Head of caudate nucleus (tissue), 42 donors: Measurements from ENCODE around the gene SEC14L1.

Experiments
- DNase-seq, 42 donors: peaks; one replicate each; pipeline versions ENCODE4 v3.0.0 to v3.0.0-alpha.2; 2020 to 2021; ENCODE audit warnings: mixed read lengths in 7 of 42
- intact Hi-C: fragments of 100-400 bp; cut with DNase I; formaldehyde crosslinking; loops from one replicate; pipeline ENCODE4 v1.15.0; 2022

SEC14L1 gene

DNA sequence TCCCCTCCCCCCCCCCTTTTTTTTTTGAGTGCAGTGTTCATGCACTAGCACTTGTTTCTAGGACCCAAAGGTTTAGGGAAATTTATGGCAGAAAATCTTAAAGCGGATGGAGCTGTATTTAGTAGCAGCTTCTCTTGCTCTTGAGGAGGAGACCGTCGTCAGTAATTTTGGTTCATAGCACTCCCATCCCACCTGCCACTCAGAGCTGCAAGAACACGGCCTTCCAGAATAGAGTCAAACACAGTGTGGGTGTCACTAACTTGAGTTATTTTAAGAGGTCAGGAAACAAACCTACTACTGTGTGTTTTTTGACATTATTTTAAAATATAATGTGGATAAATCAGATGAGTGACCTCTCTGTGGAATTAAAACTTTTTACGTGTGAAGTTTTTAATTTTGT, 37.3 kb downstream of the SEC14L1 start:
- intact Hi-C loops: no loop called here
- DNase-seq: peak in 24 of 42 donors; percentile 24 to 90 (median 65)

DNA sequence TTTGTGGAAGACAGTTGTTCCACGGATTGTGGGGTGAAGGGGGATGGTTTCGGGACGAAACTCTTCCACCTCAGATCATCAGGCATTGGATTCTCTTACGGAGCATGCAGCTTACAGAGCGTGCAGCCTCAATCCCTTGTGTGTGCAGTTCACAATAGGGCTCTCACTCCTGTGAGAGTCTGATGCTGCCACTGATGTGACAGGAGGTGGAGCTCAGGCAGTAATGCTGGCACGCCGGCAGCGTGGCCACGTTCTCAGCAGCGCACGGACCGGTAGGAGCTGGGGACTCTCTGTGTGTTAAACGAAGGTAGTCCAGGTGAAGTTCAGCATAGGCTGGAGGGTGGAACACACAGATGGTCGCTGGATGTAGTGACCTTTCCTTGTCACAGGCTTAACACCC, 37.8 kb downstream of the SEC14L1 start:
- DNase-seq: peak in 40 of 42 donors; percentile 12 to 77 (median 52)
- intact Hi-C loops: no loop called here

DNA sequence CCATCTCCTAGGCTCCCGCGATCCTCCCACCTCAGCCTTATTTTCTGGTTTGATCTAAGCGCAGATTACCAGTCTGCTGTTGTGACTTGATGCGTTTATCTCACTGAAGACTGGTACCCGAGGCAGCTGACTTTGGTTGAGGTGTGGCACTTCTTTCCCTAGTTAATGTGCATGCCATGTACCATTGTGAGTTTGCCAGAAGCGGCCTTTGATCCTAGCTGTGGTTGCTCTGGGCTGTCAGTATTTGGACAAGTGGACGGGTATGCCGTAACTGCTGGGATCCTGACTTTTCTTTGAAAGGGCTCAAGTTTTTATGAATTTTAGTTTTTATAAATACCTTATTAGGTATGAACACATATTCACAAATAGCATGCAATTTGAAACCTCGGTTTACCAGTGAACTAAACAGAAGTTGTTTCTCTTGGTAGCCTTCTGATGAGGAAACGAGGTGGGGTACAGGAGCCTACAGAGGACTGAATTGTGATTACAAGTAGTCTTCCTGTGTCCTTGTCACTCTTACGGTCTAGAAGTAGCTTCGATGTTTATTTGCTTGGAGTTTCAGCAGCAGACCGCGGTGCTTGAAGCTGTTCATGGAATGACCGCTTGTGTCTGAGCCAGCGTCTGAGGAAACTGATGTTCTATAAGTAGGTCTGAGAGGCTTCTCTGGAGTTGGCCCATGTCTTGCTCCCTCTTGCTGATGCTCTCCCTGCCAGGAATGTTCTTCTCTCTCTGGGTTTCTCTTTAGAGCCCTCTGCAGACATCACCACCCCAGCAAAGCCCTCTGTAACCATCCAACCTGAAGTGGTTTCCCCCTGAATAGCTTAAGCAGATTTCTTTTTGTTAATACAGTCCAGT, 40.0 kb downstream of the SEC14L1 start:
- intact Hi-C loops: no loop called here
- no peak for DNase-seq

GRCh38 chr17:77182205-77183172, 41.7 kb downstream of the SEC14L1 start:
- intact Hi-C loops: no loop called here
- peak in 17 of 42 donors; percentile 21 to 79 (median 52) for DNase-seq

DNA sequence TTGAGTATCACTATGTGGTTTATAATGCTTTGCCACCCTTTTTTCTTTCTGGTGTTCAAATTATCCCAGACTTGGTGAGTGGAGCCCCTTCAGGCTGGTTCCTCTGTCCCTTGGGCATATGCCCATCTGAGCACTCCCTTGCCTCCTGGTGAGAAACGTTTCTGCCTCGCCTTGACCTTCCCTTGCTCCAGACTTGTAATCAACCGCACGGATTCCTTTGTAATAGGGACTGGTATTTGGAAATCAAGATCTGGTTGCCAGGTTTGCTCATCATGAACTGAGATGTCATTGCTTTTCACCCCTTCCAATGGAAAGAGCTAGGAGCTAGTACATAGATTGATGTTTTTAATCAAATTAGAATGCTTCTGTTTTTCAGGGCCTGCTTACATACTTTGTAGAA, 43.7 kb downstream of the SEC14L1 start:
- intact Hi-C loops: no loop called here

GRCh38 chr17:77185137-77185536, 44.4 kb downstream of the SEC14L1 start:
- intact Hi-C loops: no loop called here
- DNase-seq: no peak

More for the DNA sequence above, 43.7 kb downstream of the SEC14L1 start:
- no peak for DNase-seq

DNA sequence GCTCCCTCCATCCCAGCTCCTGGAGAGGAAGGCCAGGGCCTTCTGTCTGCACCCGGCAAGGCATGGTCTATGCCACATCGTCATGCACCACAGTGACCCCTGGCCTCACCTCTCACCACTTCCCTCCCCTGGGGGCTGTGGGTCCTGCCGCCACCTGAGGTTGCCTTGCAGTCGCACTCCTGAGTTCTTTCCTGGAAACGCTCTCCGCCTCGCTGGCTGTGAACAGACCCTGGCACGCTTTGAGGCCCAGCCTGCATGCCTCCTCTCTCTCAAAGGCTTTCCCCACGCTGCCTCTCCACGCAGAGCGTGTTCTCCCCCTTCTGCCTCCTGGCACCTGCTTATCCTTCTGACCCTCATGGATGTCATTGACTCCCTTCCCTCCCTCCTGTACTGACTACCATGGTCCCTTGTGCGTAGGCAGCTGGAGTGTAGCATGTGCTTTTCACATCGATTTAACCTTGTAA, 45.4 kb downstream of the SEC14L1 start:
- peak in 17 of 42 donors; percentile 36 to 65 (median 43) for DNase-seq
- intact Hi-C loops: no loop called here

- peak in 10 of 42 donors; percentile 4 to 66 (median 52) for DNase-seq
- intact Hi-C loops: no loop called here
Observed at GRCh38 chr17:77188084-77189066, 47.6 kb downstream of the SEC14L1 start.

GRCh38 chr17:77189148-77189547, 48.4 kb downstream of the SEC14L1 start:
- DNase-seq: peak in 1 of 42 donors; percentile 7
- intact Hi-C loops: no loop called here

DNA sequence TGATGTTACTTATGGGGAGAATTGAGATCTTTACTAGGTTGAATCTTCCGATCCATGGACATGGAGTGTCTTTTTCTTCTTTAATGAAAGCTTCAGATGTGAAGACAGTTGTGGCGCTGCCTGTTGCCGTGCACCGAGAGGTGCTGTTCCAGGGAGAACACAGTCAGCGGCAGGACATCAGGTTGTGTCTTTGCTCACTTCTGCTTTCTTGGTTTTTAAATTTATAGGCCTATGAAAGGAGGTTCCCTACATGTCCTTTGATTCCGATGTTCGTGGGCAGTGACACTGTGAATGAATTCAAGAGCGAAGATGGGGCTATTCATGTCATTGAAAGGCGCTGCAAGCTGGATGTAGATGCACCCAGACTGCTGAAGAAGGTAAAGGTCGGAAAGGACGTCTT, 49.8 kb downstream of the SEC14L1 start:
- peak in 1 of 42 donors; percentile 11 for DNase-seq
- intact Hi-C loops: no loop called here

- peak in 1 of 42 donors; percentile 11 for DNase-seq
- intact Hi-C loops: no loop called here
Observed at GRCh38 chr17:77191244-77191643, 50.5 kb downstream of the SEC14L1 start.

GRCh38 chr17:77193653-77194052, 52.9 kb downstream of the SEC14L1 start:
- intact Hi-C loops: no loop called here
- DNase-seq: peak in 1 of 42 donors; percentile 9

DNA sequence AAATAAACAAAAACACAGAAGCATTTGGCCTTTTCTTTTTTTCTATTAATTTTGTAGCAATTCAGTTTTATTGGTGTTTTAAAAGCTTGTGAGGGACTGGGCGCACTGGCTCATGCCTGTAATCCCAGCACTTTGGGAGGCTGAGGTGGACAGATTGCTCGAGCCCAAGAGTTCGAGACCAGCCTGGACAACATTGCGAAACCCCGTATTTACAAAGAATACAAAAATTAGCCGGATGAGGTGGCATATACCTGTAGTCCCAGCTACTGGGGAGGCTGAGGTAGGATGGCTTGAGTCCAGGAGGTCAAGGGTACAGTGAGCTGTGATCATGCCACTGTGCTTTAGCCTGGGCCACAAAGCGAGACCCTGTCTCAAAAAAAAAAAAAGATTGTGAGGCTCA, 53.4 kb downstream of the SEC14L1 start:
- DNase-seq: peak in 1 of 42 donors; percentile 3
- intact Hi-C loops: no loop called here

- peak in 1 of 42 donors; percentile 21 for DNase-seq
- intact Hi-C loops: no loop called here
Observed at GRCh38 chr17:77196251-77196650, 55.5 kb downstream of the SEC14L1 start.

- intact Hi-C loops: no loop called here
- DNase-seq: peak in 1 of 42 donors; percentile 17
Observed at GRCh38 chr17:77197115-77197514, 56.3 kb downstream of the SEC14L1 start.

GRCh38 chr17:77200711-77201110, 59.9 kb downstream of the SEC14L1 start:
- DNase-seq: peak in 4 of 42 donors; percentile 11 to 36 (median 30)
- intact Hi-C loops: no loop called here

GRCh38 chr17:77203436-77203835, 62.7 kb downstream of the SEC14L1 start:
- DNase-seq: peak in 3 of 42 donors; percentile 18 to 33 (median 30)
- intact Hi-C loops: no loop called here

GRCh38 chr17:77203846-77204245, 63.1 kb downstream of the SEC14L1 start:
- intact Hi-C loops: no loop called here
- peak in 5 of 42 donors; percentile 3 to 28 (median 25) for DNase-seq
